ENCODE results near the gene KCNK6. TPM values are rescaled to one million over a fixed set of nuclear protein-coding genes. Genes with fewer than 3 reads are reported as not detected.

Gene KCNK6
- total and polyA plus RNA-seq, 4 donors: 1.2 to 4.6 (median 2.7) TPM

GRCh38 chr19:38307597-38307996, 12.0 kb upstream of the KCNK6 start:
- 92% methylated on average over 8 of the region's 8 CpGs for WGBS
- TF ChIP-seq SP1 (IDR thresholded peaks at IDR 0.05): no peak
- TF ChIP-seq GABPA (IDR thresholded peaks at IDR 0.05 in 1 of 2, conservative IDR thresholded peaks at IDR 0.05 in 1 of 2): no peak
- Histone ChIP-seq H3K36me3 (ENCODE audit: control insufficient read depth in 4 of 4, insufficient read depth in 3 of 4, low read depth in 1 of 4, low read length in 3 of 4) (peaks cover 6 to 17% (median 7%) of the 10 kb centered on the region in 4 donors), H3K9me3 (ENCODE audit: control insufficient read depth in 4 of 4, low read length in 3 of 4) (no peaks in the 10 kb centered on the region), H3K4me1 (ENCODE audit: control insufficient read depth in 4 of 4, insufficient read depth in 4 of 4, low read length in 3 of 4) (no peaks in the 10 kb centered on the region), H3K27me3 (ENCODE audit: control insufficient read depth in 4 of 4, insufficient read depth in 4 of 4, low read length in 3 of 4) (no peaks in the 10 kb centered on the region), H3K27ac (ENCODE audit: low read depth in 1 of 2, low read length in 2 of 2) (no peak overlapping the region), H3K9ac (ENCODE audit: low read depth in 1 of 2, low read length in 2 of 2) (no peak overlapping the region), H3K4me3 (ENCODE audit: low read depth in 1 of 3, low read length in 3 of 3) (no peak overlapping the region)
- no peak for DNase-seq (ENCODE audit: low spot score)

GRCh38 chr19:38308006-38308766, 11.5 kb upstream of the KCNK6 start:
- H3K4me1 ChIP-seq (ENCODE audit: control insufficient read depth in 4 of 4, insufficient read depth in 4 of 4, low read length in 3 of 4): no peaks in the 10 kb centered on the region
- H3K4me3 ChIP-seq (ENCODE audit: low read depth in 1 of 3, low read length in 3 of 3): no peak overlapping the region
- H3K9me3 ChIP-seq (ENCODE audit: control insufficient read depth in 4 of 4, low read length in 3 of 4): no peaks in the 10 kb centered on the region
- H3K27ac ChIP-seq (ENCODE audit: low read depth in 1 of 2, low read length in 2 of 2): no peak overlapping the region
- H3K9ac ChIP-seq (ENCODE audit: low read depth in 1 of 2, low read length in 2 of 2): no peak overlapping the region
- 94% methylated on average over 12 of the region's 12 CpGs for WGBS
- H3K36me3 ChIP-seq (ENCODE audit: control insufficient read depth in 4 of 4, insufficient read depth in 3 of 4, low read depth in 1 of 4, low read length in 3 of 4): peaks cover 6 to 17% (median 7%) of the 10 kb centered on the region in 4 donors
- H3K27me3 ChIP-seq (ENCODE audit: control insufficient read depth in 4 of 4, insufficient read depth in 4 of 4, low read length in 3 of 4): no peaks in the 10 kb centered on the region
- DNase-seq (ENCODE audit: low spot score): no peak
- TF ChIP-seq NR2F2 (IDR thresholded peaks at IDR 0.05): no peak
- TF ChIP-seq RAD21 (IDR thresholded peaks at IDR 0.05): no peak
- no peak for TF ChIP-seq EGR1 (IDR thresholded peaks at IDR 0.05; ENCODE audit: low read depth in 2 of 2)
- TF ChIP-seq RXRA (IDR thresholded peaks at IDR 0.05): no peak
- no peak for TF ChIP-seq GABPA (IDR thresholded peaks at IDR 0.05 in 1 of 2, conservative IDR thresholded peaks at IDR 0.05 in 1 of 2)
- TF ChIP-seq REST (IDR thresholded peaks at IDR 0.05): no peak
- no peak for TF ChIP-seq HNF4A (conservative IDR thresholded peaks at IDR 0.05)
- TF ChIP-seq FOXA1 (IDR thresholded peaks at IDR 0.05): no peak
- TF ChIP-seq HNF4G (IDR thresholded peaks at IDR 0.05): no peak
- no peak for TF ChIP-seq JUND (IDR thresholded peaks at IDR 0.05)
- TF ChIP-seq SP1 (IDR thresholded peaks at IDR 0.05): no peak
- no peak for TF ChIP-seq FOXA2 (IDR thresholded peaks at IDR 0.05)
- TF ChIP-seq YY1 (IDR thresholded peaks at IDR 0.05): no peak
- TF ChIP-seq ATF3 (IDR thresholded peaks at IDR 0.05): no peak
- no peak for TF ChIP-seq ZBTB33 (IDR thresholded peaks at IDR 0.05)
